ENCODE data around the gene AFMID.

- TF ChIP-seq CDX4 (CRISPR knock-in tag; IDR thresholded peaks at IDR 0.05; ENCODE audit: borderline replicate concordance) (no peak), ZNF263 (CRISPR knock-in tag; IDR thresholded peaks at IDR 0.05; ENCODE audit: low read depth) (no peak), ESRRA (CRISPR knock-in tag; IDR thresholded peaks at IDR 0.05; ENCODE audit: borderline replicate concordance) (no peak), CREB1 (CRISPR knock-in tag; IDR thresholded peaks at IDR 0.05) (no peak), E2F5 (CRISPR knock-in tag; IDR thresholded peaks at IDR 0.05) (no peak), NR3C1 (CRISPR knock-in tag; conservative IDR thresholded peaks at IDR 0.05; ENCODE audit: low read depth) (no peak), ZNF532 (CRISPR knock-in tag; IDR thresholded peaks at IDR 0.05; ENCODE audit: borderline replicate concordance) (no peak)
- TF ChIP-seq, protein P1, sequence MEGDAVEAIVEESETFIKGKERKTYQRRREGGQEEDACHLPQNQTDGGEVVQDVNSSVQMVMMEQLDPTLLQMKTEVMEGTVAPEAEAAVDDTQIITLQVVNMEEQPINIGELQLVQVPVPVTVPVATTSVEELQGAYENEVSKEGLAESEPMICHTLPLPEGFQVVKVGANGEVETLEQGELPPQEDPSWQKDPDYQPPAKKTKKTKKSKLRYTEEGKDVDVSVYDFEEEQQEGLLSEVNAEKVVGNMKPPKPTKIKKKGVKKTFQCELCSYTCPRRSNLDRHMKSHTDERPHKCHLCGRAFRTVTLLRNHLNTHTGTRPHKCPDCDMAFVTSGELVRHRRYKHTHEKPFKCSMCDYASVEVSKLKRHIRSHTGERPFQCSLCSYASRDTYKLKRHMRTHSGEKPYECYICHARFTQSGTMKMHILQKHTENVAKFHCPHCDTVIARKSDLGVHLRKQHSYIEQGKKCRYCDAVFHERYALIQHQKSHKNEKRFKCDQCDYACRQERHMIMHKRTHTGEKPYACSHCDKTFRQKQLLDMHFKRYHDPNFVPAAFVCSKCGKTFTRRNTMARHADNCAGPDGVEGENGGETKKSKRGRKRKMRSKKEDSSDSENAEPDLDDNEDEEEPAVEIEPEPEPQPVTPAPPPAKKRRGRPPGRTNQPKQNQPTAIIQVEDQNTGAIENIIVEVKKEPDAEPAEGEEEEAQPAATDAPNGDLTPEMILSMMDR (IDR thresholded peaks at IDR 0.05): no peak
These were observed 21.3 kb downstream of the AFMID start for GRCh38 chr17:78208486-78208885.
